Endothelial cell (in vitro differentiated cells): ENCODE measurements around the gene PIP5K1A. TPM values are rescaled to one million over a fixed set of nuclear protein-coding genes. Genes with fewer than 3 reads are reported as not detected.
A peak's percentile ranks its signal among the peaks of the same experiment; 100 is the strongest.

Experiments used
- DNase-seq: peaks from one replicate; pipeline ENCODE4 v3.0.0; 2021; ENCODE audit warnings: low spot score
- H3K27ac Mint-ChIP-seq: one replicate; pipeline ENCODE4 v1.8.0; 2021; ENCODE audit warnings: mixed read lengths, inconsistent platforms; ENCODE audit not compliant: unreplicated experiment
- H3K27me3 Mint-ChIP-seq: one replicate; pipeline ENCODE4 v1.8.0; 2021; ENCODE audit warnings: mild to moderate bottlenecking, moderate library complexity, mixed read lengths, inconsistent platforms; ENCODE audit not compliant: unreplicated experiment
- H3K36me3 Mint-ChIP-seq: one replicate; pipeline ENCODE4 v1.8.0; 2021; ENCODE audit warnings: mild to moderate bottlenecking, low read depth, mixed read lengths, inconsistent platforms; ENCODE audit not compliant: unreplicated experiment
- H3K4me1 Mint-ChIP-seq: one replicate; pipeline ENCODE4 v1.8.0; 2021; ENCODE audit warnings: mild to moderate bottlenecking, mixed read lengths, inconsistent platforms; ENCODE audit not compliant: unreplicated experiment
- H3K4me3 Mint-ChIP-seq: one replicate; pipeline ENCODE4 v1.8.0; 2021; ENCODE audit warnings: mild to moderate bottlenecking, mixed read lengths, inconsistent platforms; ENCODE audit not compliant: unreplicated experiment
- H3K9me3 Mint-ChIP-seq: one replicate; pipeline ENCODE4 v1.8.0; 2021; ENCODE audit warnings: mixed read lengths, inconsistent platforms; ENCODE audit not compliant: unreplicated experiment
- total RNA-seq: library from RNA; stranded (reverse); fragmentation: NEBNext Ultra II Directional; extraction: Animal tissue kit (Norgen Biotek cat#: 25700); gene quantifications from one replicate; pipeline ENCODE4 v1.2.1, GENCODE V29; 2021; ENCODE audit not compliant: unreplicated experiment
- TF ChIP-seq, protein P1 (sequence below): fragments of 200-600 bp; sonication (generic); IDR thresholded peaks from one replicate; pipeline ENCODE4 v1.5.0; 2021; ENCODE audit warnings: antibody characterized with exemption; ENCODE audit not compliant: unreplicated experiment

The PIP5K1A gene
- total RNA-seq, 1 donor from 2014 or later = 75.9 TPM

DNA sequence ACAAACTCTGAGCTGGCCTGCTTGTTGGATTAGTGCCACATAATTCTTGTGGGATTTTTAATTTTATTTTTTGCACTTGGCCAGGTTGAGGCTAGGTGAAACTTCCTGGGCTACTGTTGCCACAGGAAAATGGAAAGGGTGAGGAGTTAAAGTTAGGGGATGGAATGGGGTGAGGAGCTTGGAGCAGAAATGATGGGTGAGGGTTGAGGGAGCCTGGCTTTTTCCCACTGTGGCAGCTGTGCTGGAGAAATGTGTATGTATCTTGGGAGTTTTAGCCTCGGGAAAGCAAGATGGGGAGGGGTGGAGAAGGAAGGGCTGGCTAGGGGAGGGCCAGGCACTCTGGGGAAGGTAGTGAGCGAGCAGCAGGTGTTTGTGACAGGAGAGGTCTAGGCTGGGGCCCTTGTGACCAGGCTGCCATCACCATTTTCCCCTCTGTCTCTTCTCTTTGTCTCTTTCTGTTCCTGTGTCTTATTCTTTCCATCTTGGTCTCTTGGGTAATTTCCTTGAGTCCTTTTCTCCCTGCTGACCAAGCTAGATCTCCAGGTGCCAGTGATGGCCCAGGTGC lies 85.7 kb downstream of the PIP5K1A start:
- Mint-ChIP-seq H3K4me3 (peak overlapping the region; percentile 70), H3K9me3 (no peaks in the 10 kb centered on the region), H3K36me3 (peaks cover 23% of the 10 kb centered on the region), H3K27ac (peak overlapping the region; percentile 48), H3K4me1 (peaks cover 17% of the 10 kb centered on the region), H3K27me3 (peaks cover 22% of the 10 kb centered on the region)
- TF ChIP-seq, protein P1, sequence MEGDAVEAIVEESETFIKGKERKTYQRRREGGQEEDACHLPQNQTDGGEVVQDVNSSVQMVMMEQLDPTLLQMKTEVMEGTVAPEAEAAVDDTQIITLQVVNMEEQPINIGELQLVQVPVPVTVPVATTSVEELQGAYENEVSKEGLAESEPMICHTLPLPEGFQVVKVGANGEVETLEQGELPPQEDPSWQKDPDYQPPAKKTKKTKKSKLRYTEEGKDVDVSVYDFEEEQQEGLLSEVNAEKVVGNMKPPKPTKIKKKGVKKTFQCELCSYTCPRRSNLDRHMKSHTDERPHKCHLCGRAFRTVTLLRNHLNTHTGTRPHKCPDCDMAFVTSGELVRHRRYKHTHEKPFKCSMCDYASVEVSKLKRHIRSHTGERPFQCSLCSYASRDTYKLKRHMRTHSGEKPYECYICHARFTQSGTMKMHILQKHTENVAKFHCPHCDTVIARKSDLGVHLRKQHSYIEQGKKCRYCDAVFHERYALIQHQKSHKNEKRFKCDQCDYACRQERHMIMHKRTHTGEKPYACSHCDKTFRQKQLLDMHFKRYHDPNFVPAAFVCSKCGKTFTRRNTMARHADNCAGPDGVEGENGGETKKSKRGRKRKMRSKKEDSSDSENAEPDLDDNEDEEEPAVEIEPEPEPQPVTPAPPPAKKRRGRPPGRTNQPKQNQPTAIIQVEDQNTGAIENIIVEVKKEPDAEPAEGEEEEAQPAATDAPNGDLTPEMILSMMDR = no peak
- no peak for DNase-seq

DNA sequence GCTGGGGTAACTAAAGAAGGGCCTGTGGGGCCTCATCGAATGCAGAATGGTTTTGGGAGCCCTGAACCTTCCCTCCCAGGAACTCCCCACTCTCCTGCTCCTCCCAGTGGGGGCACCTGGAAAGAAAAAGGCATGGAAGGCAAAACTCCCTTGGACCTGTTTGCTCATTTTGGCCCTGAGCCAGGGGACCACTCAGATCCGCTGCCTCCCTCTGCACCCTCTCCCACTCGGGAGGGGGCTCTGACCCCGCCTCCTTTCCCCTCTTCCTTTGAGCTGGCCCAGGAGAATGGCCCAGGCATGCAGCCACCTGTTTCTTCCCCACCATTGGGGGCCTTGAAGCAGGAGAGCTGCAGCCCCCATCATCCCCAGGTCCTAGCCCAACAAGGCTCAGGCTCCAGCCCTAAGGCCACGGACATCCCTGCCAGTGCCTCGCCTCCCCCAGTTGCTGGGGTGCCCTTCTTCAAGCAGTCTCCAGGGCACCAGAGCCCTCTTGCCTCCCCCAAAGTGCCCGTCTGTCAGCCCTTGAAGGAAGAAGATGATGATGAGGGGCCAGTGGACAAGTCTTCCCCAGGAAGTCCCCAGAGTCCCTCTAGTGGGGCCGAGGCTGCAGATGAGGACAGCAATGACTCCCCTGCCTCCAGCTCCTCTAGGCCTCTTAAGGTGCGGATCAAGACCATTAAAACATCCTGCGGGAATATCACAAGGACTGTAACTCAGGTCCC lies 88.4 kb downstream of the PIP5K1A start:
- TF ChIP-seq, protein P1 = no peak
- Mint-ChIP-seq H3K27me3 (peaks cover 17% of the 10 kb centered on the region), H3K36me3 (peaks cover 23% of the 10 kb centered on the region), H3K9me3 (no peaks in the 10 kb centered on the region), H3K4me1 (peaks cover 16% of the 10 kb centered on the region), H3K4me3 (no peak overlapping the region), H3K27ac (no peak overlapping the region)
- no peak for DNase-seq

DNA sequence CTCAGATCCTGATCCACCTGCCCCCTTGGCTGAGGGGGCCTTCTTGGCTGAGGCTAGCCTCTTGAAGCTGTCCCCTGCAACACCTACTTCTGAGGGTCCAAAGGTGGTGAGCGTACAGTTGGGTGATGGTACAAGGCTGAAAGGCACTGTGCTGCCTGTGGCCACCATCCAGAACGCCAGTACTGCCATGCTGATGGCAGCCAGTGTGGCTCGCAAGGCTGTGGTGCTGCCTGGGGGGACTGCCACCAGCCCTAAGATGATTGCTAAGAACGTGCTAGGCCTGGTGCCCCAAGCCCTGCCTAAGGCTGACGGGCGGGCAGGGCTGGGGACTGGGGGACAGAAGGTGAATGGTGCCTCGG lies 89.0 kb downstream of the PIP5K1A start:
- no peaks in the 10 kb centered on the region for H3K9me3 Mint-ChIP-seq
- peaks cover 13% of the 10 kb centered on the region for H3K4me1 Mint-ChIP-seq
- peaks cover 15% of the 10 kb centered on the region for H3K27me3 Mint-ChIP-seq
- DNase-seq = no peak
- H3K4me3 Mint-ChIP-seq = no peak overlapping the region
- H3K36me3 Mint-ChIP-seq = peaks cover 23% of the 10 kb centered on the region
- TF ChIP-seq, protein P1 = no peak
- no peak overlapping the region for H3K27ac Mint-ChIP-seq

DNA sequence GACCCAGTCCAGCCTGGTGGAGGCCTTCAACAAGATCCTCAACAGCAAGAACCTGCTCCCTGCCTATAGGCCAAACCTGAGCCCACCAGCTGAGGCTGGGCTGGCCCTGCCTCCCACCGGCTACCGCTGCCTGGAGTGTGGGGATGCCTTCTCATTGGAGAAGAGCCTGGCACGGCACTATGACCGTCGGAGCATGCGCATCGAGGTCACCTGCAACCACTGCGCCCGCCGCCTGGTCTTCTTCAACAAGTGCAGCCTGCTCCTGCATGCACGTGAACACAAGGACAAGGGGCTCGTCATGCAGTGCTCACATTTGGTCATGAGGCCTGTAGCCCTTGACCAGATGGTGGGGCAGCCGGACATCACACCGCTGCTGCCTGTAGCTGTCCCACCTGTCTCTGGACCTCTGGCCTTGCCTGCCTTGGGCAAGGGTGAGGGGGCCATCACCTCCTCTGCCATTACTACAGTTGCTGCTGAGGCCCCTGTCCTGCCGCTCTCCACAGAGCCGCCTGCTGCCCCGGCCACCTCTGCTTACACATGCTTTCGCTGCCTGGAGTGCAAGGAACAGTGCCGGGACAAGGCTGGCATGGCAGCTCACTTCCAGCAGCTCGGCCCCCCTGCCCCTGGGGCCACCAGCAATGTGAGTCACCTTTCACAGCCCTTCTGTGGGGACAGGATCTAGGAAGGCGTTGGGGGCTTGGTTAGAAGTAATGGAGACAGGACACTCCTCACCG lies 89.6 kb downstream of the PIP5K1A start:
- H3K27ac Mint-ChIP-seq = no peak overlapping the region
- TF ChIP-seq, protein P1 = no peak
- H3K27me3 Mint-ChIP-seq = peaks cover 17% of the 10 kb centered on the region
- peaks cover 23% of the 10 kb centered on the region for H3K36me3 Mint-ChIP-seq
- no peak overlapping the region for H3K4me3 Mint-ChIP-seq
- DNase-seq = no peak
- no peaks in the 10 kb centered on the region for H3K9me3 Mint-ChIP-seq
- H3K4me1 Mint-ChIP-seq = peaks cover 13% of the 10 kb centered on the region

DNA sequence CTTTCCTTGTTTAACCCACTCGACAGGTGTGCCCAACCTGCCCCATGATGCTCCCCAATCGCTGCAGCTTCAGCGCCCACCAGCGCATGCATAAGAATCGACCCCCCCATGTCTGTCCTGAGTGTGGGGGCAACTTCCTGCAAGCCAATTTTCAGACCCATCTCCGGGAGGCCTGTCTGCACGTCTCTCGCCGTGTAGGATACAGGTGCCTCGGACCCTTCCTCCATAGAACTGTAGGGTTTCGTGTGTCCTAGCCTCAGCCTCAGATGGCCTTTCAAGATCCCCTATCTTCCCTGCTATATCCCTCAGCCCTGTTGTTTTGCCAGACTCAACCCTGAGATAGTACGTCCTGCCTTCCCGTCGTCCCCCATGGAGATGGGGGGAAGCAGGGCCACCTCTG lies 90.2 kb downstream of the PIP5K1A start:
- H3K27ac Mint-ChIP-seq = peak overlapping the region; percentile 40
- peak overlapping the region; percentile 70 for H3K4me3 Mint-ChIP-seq
- H3K9me3 Mint-ChIP-seq = no peaks in the 10 kb centered on the region
- H3K36me3 Mint-ChIP-seq = peaks cover 23% of the 10 kb centered on the region
- H3K4me1 Mint-ChIP-seq = peaks cover 11% of the 10 kb centered on the region
- no peak for DNase-seq
- TF ChIP-seq, protein P1 = no peak
- peaks cover 17% of the 10 kb centered on the region for H3K27me3 Mint-ChIP-seq
